H1 (cell line): ENCODE data around the gene MAP2K5. TPM values are rescaled to one million over a fixed set of nuclear protein-coding genes. Genes with fewer than 3 reads are reported as not detected.

ENCODE experiments used
- EZH2 ChIP-seq: fragments of 200-600 bp; sonication (generic); IDR thresholded peaks from 2 replicates; pipeline ENCODE4 v1.7.1; 2012; ENCODE audit warnings: low read depth, mild to moderate bottlenecking, moderate library complexity, low read length, inconsistent platforms; ENCODE audit not compliant: severe bottlenecking
- GTF2F1 ChIP-seq: IDR thresholded peaks from 2 replicates; pipeline ENCODE4 v1.6.1; 2012; ENCODE audit warnings: low read depth, low read length, improper control_type of control experiment, borderline replicate concordance
- SP4 ChIP-seq: IDR thresholded peaks from 2 replicates; pipeline ENCODE4 v1.6.1; 2012; ENCODE audit warnings: low read length, inconsistent platforms
- SRF ChIP-seq: IDR thresholded peaks from 2 replicates; pipeline ENCODE4 v1.6.1; 2011; ENCODE audit warnings: mild to moderate bottlenecking, low read depth, low read length, moderate library complexity
- TEAD4 ChIP-seq: IDR thresholded peaks from 2 replicates; pipeline ENCODE4 v1.6.1; 2012; ENCODE audit warnings: low read depth, low read length, inconsistent platforms, mixed read lengths
- polyA plus RNA-seq, 7 experiments: library from polyadenylated mRNA; depleted of rRNA in 3 of 7; stranded (reverse) in 5 of 7; unstranded in 2 of 7; fragments of >200 nt in 5 of 7; fragments of 200-250 nt in 2 of 7; gene quantifications; 1 replicate in 5 of 7; 2 replicates in 1 of 7; 4 replicates in 1 of 7; pipeline versions ENCODE4 v1.2.1 to v1.2.3, GENCODE V29; 2011 to 2013; ENCODE audit warnings: missing spikeins in 2 of 7, mixed read lengths in 2 of 7
- total RNA-seq: library from RNA; stranded (reverse); fragmentation: NEBNext Ultra II Directional; extraction: Animal tissue kit (Norgen Biotek cat#: 25700); gene quantifications from 2 replicates; pipeline ENCODE4 v1.2.1, GENCODE V29; 2021

MAP2K5 gene
- total and polyA plus RNA-seq, 2 of the 8 experiments (the other 6 are each of a cell fraction or from before 2014, with no cell fraction given): 4.4 to 15.8 TPM

DNA sequence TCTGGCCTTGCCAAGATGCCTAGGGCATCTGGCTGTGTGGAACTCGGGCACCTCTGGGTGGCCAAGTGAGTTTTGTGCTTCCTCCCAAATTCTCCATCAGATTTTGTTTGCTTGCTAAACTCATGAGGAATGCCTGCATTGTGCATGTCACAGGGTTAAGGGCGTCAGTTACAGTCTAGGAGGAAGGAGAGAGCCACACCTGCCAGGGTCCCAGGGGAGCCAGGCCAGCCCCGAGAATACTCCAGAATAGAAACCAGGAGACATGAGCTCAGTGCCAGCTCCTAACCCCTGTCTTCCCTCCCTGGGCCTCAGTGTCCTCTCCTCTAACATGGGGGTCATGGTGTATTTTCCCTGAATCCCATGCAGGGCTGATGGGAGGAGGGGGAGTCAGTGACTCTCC, 260.8 kb downstream of the MAP2K5 start (continued):
- no peak for TF ChIP-seq EZH2
- no peak for TF ChIP-seq TEAD4
- TF ChIP-seq GTF2F1: no peak
- TF ChIP-seq SP4: no peak
- TF ChIP-seq SRF: no peak
